ENCODE results near the gene SYNCRIP. TPM values are rescaled to one million over a fixed set of nuclear protein-coding genes. Genes with fewer than 3 reads are reported as not detected.

SYNCRIP gene
- total and polyA plus RNA-seq, 2 of the 13 experiments (the other 11 are each of a cell fraction or from before 2014, with no cell fraction given): 8.1 to 112 TPM

DNA sequence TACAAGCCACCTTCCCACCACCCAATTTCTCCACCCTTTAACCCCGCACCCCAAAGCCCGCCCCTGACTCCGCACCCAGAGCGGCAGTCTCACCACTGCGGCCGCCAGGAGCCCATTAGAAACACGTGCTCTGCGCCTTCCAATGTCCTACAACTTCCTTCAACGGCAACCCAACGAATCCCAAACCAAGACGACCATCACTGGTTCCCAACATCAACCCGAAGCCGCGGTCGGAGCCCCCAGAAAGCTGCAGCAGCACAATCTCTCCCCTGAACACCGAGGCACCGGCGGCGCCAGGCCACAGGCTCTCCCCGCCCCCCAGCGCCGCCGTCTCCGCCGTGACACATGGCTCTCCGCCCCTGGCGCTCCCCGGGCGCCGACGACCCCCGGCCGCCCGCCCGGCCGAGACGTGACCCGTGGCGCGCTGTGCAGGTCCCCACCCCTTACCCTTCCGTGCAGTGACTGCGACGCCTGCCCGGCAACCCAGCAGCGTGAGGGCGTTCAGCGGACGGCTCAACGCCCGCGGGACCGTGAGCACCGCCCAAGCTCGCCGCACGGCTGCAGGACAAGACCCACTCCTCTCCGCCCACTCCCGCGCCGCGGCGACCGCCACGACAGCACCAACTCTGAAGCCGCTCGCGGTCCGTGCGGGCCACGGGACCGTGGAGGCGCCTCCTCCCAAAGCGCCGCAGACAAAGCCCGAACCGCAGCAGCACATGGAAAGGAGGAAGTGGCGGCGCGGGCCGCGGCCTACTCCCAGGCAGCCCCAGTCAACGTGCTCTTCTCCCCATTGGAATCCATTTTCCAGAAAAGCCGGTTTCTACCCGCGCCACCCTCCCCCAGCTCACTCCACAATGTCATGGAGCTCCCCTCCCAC is 551 bp downstream of the SYNCRIP start (continued):
- TF ChIP-seq, protein P1, sequence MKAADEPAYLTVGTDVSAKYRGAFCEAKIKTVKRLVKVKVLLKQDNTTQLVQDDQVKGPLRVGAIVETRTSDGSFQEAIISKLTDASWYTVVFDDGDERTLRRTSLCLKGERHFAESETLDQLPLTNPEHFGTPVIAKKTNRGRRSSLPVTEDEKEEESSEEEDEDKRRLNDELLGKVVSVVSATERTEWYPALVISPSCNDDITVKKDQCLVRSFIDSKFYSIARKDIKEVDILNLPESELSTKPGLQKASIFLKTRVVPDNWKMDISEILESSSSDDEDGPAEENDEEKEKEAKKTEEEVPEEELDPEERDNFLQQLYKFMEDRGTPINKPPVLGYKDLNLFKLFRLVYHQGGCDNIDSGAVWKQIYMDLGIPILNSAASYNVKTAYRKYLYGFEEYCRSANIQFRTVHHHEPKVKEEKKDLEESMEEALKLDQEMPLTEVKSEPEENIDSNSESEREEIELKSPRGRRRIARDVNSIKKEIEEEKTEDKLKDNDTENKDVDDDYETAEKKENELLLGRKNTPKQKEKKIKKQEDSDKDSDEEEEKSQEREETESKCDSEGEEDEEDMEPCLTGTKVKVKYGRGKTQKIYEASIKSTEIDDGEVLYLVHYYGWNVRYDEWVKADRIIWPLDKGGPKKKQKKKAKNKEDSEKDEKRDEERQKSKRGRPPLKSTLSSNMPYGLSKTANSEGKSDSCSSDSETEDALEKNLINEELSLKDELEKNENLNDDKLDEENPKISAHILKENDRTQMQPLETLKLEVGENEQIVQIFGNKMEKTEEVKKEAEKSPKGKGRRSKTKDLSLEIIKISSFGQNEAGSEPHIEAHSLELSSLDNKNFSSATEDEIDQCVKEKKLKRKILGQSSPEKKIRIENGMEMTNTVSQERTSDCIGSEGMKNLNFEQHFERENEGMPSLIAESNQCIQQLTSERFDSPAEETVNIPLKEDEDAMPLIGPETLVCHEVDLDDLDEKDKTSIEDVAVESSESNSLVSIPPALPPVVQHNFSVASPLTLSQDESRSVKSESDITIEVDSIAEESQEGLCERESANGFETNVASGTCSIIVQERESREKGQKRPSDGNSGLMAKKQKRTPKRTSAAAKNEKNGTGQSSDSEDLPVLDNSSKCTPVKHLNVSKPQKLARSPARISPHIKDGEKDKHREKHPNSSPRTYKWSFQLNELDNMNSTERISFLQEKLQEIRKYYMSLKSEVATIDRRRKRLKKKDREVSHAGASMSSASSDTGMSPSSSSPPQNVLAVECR (CRISPR knock-in tag; IDR thresholded peaks at IDR 0.05; ENCODE audit: borderline replicate concordance): peak; percentile 46; the same call in 1 of the 2 replicates
- TF ChIP-seq, protein P2, sequence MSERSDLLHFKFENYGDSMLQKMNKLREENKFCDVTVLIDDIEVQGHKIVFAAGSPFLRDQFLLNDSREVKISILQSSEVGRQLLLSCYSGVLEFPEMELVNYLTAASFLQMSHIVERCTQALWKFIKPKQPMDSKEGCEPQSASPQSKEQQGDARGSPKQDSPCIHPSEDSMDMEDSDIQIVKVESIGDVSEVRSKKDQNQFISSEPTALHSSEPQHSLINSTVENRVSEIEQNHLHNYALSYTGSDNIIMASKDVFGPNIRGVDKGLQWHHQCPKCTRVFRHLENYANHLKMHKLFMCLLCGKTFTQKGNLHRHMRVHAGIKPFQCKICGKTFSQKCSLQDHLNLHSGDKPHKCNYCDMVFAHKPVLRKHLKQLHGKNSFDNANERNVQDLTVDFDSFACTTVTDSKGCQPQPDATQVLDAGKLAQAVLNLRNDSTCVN (CRISPR knock-in tag; IDR thresholded peaks at IDR 0.05; ENCODE audit: borderline replicate concordance): 0 out of 2 replicates have a peak, but pooled peaks have one; percentile 40
- TF ChIP-seq CHCHD3 (CRISPR knock-in tag; IDR thresholded peaks at IDR 0.05): 0 out of 2 replicates have a peak, but pooled peaks have one; percentile 10
- no peak for TF ChIP-seq MEF2D (CRISPR knock-in tag; IDR thresholded peaks at IDR 0.05)
- no peak for TF ChIP-seq MIER2 (CRISPR knock-in tag; IDR thresholded peaks at IDR 0.05)
- peak; percentile 10; the same call in 1 of the 2 replicates for TF ChIP-seq ZNF256 (CRISPR knock-in tag; conservative IDR thresholded peaks at IDR 0.05)
- TF ChIP-seq IRX3 (CRISPR knock-in tag; IDR thresholded peaks at IDR 0.05; ENCODE audit: borderline replicate concordance, low read depth): 0 out of 2 replicates have a peak, but pooled peaks have one; percentile 51
- TF ChIP-seq ZNF446 (CRISPR knock-in tag; IDR thresholded peaks at IDR 0.05): no peak
- TF ChIP-seq BRD4 (CRISPR knock-in tag; IDR thresholded peaks at IDR 0.05): peak; percentile 27; the same call in 1 of the 2 replicates
- TF ChIP-seq HNRNPL (IDR thresholded peaks at IDR 0.05; ENCODE audit: low read depth, low read length): 0 out of 2 replicates have a peak, but pooled peaks have one; percentile 49
- 0 out of 2 replicates have a peak, but pooled peaks have one; percentile 11 for TF ChIP-seq DNMT3B (CRISPR knock-in tag; conservative IDR thresholded peaks at IDR 0.05)
- 0 out of 2 replicates have a peak, but pooled peaks have one; percentile 14 for TF ChIP-seq MTERF4 (CRISPR knock-in tag; IDR thresholded peaks at IDR 0.05)
- TF ChIP-seq SOX5 (CRISPR knock-in tag; IDR thresholded peaks at IDR 0.05; ENCODE audit: borderline replicate concordance): no peak
- TF ChIP-seq ZNF546 (CRISPR knock-in tag; conservative IDR thresholded peaks at IDR 0.05): 0 out of 2 replicates have a peak, but pooled peaks have one; percentile 5
- no peak; the same call in 1 of the 2 replicates for TF ChIP-seq ARNT2 (CRISPR knock-in tag; IDR thresholded peaks at IDR 0.05; ENCODE audit: low read depth)
- TF ChIP-seq KLF16 (CRISPR knock-in tag; IDR thresholded peaks at IDR 0.05): 0 out of 4 replicates have a peak, but pooled peaks of 1 of the 2 experiments have one; percentile 36
- TF ChIP-seq TCF12 (IDR thresholded peaks at IDR 0.05): no peak
- TF ChIP-seq TCF12 (CRISPR knock-in tag; IDR thresholded peaks at IDR 0.05): 0 out of 2 replicates have a peak, but pooled peaks have one; percentile 4
- no peak for TF ChIP-seq CREM (IDR thresholded peaks at IDR 0.05)
- TF ChIP-seq CREM (CRISPR knock-in tag; IDR thresholded peaks at IDR 0.05): no peak
- no peak for TF ChIP-seq ZNF7 (CRISPR knock-in tag; IDR thresholded peaks at IDR 0.05)
- TF ChIP-seq, protein P3, sequence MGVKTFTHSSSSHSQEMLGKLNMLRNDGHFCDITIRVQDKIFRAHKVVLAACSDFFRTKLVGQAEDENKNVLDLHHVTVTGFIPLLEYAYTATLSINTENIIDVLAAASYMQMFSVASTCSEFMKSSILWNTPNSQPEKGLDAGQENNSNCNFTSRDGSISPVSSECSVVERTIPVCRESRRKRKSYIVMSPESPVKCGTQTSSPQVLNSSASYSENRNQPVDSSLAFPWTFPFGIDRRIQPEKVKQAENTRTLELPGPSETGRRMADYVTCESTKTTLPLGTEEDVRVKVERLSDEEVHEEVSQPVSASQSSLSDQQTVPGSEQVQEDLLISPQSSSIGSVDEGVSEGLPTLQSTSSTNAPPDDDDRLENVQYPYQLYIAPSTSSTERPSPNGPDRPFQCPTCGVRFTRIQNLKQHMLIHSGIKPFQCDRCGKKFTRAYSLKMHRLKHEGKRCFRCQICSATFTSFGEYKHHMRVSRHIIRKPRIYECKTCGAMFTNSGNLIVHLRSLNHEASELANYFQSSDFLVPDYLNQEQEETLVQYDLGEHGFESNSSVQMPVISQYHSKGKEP (CRISPR knock-in tag; IDR thresholded peaks at IDR 0.05): no peak

All from HepG2 (cell line).